NCI-H2081 (cell line): ENCODE results near the gene FYN.
A peak's percentile ranks its signal among the peaks of the same experiment; 100 is the strongest.
"Not testable (repeated sequence)": the region's sequence is repeated elsewhere in the genome, so short reads cannot be mapped to it uniquely, and the experiment has no call there.

Experiments used
- DNase-seq, 2 experiments: peaks; one replicate each; lab custom pipeline; 2025; lab: John Stamatoyannopoulos, UW

FYN gene

DNA sequence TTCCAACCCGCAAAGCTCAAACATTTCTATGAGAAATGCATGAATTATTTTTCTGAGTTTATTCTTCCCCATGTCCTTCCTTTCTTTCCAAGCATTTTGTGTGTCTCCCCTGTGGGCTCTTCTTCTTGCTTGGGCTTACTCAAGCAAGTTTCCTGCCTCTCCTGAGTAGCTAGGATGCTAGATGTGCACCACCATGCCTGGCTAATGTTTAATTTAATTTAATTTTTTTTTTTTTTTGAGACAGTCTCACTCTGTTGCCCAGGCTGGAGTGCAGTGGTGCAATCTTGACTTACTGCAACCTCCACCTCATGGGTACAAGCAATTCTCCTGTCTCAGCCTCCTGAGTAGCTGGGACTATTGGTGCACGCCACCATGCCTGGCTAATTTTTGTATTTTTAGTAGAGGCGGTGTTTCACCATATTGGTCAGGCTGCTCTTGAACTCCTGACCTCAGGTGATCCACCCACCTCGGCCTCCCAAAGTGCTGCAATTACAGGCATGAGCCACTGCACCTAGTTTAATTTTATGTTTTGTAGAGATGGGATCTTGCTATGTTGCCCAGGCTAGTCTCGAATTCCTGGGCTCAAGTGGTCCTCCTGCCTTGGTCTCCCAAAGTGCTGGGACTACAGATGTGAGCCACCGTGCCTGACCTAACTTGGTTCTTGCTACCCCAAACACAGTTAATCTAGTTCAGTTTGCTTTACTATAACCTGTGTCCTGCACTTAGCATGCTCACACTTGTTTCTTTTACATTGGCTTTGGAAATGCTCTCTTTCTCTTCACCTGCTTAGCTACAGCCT lies 192.2 kb downstream of the FYN start:
- DNase-seq, result not testable (repeated sequence)

DNA sequence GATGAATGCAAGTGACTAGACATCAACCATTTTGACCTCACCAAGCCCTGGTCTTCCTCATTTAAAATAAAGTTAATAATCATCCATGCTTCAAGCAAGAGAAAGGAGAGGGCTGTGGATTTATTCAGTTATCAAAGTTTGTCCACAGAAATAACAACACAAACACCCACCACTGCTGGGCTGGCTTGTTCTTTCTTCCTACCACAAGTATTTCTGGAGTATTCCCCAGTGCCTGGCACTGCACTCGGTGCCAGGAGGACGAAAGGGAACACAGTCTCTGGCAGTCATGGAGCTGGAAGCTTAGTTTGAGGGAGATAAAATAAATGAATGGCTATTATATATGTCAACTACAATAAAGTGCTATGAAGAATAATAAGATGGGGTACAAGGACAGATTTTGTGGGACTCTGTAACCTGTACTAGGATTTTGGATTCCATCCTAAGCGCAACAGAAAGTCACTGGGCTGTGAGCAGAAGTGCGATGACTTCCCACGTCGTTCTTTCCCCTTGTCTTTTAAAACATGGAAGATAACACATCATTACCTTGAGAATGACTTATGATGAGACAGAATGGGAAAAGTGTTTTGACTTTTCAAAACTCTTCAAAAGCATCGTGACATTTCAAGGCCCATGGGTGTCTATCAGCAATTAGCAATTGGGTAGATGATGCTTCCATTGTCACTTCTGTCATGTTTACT lies 193.1 kb downstream of the FYN start:
- DNase-seq, result no peak

DNA sequence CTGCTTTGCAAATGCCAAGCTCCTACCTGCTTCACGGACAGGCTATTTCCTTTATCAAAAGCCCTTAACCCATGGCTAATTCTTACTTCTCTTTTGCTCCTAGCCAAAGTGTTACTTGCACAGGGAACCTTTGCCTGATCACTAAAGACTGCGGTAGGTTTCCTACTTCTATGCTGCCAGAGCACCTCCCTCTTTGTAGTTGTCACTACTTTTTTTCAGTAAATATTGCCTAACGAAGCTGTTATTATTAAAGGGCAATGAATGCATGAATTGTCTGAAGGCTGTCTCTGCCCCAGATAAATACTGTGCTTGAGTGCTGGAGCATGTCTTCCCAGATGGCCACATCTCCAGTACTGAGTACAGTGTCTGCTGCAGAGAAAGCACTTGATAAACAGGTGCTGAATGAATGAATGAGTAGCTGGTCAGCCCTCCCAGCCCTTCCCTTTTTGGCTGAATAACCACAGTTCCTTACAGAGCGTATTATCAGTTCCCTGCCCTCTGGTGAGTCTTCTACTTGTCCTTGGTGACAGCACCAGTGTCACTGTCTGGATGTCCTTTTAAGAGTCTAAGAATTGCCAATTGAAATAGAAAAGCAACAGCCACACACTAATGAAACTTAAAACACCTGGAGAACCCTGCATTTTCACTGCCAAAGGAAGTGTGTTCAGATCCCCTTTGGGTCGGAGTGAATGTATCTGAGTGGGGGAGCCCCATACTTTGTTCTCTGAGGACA lies 194.0 kb downstream of the FYN start:
- DNase-seq, result no peak

DNA sequence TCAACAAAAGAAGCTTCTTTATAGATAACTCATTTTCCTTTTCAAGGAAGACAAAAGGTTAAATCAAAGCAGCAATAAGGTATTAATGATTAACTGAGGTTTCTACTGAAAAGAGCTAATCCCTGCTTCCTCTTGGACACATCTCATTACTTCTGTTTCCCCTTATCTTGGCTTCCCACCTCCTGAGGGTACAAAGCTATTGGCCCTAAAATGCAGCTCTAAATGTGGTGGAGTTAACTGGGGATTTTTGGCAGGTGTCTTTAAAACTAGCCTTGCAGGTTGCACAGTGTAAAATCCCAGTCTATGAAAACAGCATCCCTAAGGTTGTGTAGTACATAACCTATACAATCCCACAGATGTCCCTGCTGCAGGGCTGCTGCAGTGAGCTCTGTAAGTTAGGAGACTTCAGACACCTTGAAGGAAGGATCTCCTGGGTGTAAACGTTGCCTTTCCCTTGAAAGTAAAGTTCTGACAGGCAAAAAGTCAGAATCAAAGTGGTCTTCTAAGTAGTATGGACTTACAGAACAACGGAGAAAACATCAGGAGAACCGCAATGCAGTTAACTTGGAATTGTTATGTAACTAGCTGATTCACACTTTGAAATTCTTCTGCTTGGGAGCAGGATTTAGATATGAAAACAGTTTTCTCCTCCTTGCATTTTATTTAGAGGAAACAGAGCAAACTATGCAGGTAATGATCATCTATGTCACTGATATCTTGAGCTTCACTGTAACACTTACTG lies 195.8 kb downstream of the FYN start:
- no peak for DNase-seq

DNA sequence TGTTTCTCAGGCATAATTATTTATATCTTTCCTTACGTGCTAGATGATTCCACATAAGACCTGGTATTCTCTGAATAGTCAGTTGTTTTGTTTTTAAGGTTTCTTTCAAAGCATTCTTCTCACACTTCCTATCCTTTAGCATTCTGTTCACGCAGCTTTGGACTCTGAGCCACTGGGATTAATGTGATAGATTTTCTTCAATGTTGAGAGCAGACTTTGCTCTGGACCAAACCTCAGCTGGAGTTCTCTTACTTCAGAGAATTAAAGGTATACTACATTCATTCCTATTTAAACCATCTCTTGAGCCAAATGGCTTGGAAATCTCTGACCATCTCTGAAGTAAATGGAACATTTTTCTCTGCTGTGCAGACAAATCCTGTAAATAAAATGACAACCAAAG lies 196.9 kb downstream of the FYN start:
- DNase-seq, result no peak

DNA sequence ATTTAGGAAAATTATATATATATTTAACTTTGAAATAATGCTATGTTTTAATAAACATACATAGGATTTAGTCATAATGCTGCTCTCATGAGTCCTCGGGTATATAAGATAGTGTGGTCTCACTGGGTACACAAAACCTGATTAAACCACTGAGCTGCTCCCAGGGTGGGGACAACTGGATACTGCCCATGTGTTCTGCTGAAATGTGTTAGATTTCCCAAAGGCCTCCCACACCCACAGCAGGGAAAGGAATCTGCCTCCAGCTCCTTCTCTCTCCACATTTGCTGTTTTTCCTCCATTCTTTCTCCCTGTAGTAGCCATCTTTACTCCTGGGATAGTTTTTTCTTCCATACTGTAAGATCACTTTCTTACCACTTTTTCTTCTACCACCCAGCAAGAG lies 198.4 kb downstream of the FYN start:
- DNase-seq, result no peak

DNA sequence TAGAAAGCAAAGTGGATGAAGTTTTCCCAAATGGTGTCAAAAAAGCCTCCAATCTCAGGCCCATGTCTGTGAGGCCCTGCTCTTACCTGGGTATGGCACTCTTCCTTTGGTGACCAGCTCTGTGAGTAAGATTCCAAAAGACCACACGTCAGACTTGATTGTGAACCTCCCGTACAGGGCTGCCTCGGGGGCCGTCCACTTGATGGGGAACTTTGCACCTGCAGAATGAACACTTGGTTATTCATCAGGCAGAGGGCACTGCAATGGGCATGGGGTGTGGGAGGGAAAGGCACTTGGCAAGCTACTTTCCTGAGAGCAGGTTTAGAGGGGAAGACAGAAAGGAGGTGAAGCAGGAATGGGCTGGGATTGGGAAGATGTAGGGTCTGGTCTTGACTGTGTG lies 198.8 kb downstream of the FYN start:
- DNase-seq, result no peak

DNA sequence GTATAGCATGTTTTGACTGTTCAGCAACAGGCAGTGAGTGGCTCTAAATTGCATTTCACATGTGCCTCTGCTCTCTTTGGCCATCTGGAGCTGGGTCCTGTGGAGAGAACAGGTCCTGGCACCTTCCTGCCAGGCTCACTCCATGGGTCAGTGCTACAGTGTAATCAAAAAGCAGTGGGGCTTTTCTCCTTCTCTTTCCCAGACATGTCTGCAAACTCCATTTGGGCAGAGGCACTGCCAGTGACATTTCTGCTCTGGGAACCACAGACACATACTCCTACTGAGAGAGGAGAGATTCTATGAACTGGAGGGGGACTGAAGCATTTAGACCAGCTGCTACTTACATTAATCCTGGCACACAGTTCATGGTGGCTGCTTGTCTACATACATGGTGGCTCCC lies 199.3 kb downstream of the FYN start:
- no peak for DNase-seq

DNA sequence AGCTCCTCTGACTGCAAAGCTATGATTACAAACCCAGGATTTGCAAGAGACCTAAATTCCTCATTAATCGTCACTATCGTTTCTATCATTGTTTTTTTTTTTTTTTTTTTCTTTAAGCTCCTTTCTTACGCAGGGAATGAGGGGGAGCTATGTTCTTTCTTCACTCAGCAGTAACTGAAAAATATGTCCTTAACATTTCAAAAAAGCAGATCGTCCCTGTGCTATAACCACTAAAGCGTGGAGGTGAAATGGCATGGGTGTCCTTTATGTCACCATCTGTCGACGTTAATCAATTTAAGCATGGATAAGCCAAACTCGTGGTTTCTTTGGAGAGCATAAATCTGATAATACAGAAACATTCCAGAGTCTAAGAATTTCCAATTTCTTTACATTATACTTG lies 199.7 kb downstream of the FYN start:
- no peak for DNase-seq

DNA sequence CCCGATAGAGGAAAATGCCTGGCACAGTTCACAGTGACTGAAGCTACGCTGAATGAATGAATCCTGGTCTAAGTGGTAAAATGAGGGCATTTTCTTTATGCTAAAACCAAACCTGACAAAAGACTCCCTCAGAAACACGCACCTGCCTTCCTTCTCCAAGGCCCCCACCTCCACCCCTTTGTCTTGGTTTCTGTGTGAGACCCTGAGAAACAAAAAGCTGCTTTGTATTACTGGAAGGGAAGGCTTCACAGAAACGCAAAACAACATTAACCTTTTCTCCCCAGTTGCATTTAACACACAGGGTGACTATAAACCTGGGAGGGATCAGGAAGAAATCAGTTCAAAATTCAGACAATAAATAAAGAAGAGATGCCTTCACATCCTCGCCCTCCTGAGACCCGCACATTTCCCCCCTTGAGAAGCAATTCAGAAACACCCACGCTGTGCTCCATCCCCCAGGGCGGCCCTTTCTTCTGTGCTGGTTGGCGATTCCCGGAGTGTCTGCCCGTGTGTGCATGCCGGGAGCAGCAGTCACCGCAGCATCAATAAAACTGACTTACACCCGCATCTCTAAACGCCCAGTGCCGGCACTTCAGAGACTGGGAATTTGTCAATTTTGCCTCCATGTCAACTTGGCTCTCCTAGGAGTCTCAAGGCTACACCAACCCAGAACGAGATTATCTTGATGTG lies 200.3 kb downstream of the FYN start:
- DNase-seq, result no peak

DNA sequence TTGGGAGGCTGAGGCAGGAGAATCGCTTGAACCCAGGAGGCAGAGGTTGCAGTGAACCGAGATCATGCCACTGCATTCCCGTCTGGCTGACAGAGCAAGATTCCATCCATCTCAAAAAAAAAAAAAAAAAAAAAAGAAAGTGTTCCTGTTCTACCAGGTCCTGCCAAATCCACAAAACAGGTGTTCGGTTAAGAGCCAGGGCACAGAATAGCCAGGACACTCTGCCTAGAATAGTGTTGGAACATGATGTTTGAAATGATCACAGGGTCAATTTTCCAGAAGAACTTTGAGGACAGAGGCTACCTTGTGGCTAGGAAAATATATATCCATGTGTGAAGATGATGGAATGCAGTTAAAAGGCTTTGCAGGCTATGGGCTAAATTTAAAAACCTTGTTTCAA lies 203.9 kb downstream of the FYN start:
- DNase-seq, result no peak

DNA sequence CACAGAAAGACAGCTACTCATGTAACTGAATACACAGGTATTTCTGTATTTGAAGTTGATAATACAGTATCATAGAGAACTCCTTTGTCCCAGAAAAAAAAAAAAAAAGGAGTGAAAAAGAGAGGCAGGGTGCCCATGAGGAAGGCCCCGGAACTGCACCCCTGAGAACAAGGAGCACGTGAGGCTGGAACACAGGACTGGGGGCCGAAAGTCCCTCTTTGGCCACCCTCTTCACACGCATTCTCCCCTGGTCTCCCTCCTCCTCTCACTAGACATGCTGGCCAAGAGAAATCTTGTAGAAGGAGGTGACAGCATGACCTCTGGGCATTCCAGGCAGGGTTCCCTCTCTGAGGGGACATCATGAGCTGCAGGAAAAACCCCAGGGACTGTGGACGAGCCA lies 204.8 kb downstream of the FYN start:
- DNase-seq, result no peak

DNA sequence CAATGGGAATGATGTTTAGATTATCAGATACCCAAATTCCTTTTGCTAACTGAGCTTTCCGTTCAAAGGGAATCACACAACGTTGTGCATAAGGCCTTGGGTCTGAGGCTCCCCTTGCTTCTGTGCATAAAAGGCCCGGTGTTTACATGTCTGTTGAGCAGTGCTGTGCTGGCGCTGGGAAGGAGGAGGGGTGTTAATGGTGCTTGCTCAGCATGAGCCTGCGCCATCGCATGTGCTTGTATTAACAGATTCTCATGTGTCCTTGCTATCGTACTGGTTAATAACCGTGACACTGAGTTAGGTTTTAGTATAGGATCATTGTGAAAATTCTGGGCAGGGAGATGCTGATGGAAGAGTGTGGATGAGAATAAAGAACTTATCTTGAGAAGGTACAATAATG lies 205.3 kb downstream of the FYN start:
- peak in 1 of 2 experiments; percentile 47 for DNase-seq

DNA sequence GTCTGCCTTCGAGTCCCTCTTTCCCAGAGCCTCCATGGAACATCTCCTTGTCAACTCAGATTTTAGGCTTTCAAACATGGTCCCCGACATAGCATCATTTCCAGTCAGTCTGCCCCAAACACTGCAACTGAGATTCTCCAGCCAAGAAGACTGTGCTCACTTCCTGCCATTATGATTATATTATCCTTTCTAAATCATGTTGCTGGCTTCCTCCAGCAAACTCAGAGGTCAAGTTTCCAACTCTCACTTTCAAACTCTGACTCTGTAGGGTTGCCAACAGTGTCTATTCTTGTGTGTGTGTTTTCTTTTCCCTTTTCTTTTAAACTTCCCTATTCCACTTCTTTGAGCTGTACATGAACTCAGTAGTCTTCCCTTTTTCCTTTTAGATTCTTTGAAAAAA lies 206.4 kb downstream of the FYN start:
- DNase-seq, result no peak

DNA sequence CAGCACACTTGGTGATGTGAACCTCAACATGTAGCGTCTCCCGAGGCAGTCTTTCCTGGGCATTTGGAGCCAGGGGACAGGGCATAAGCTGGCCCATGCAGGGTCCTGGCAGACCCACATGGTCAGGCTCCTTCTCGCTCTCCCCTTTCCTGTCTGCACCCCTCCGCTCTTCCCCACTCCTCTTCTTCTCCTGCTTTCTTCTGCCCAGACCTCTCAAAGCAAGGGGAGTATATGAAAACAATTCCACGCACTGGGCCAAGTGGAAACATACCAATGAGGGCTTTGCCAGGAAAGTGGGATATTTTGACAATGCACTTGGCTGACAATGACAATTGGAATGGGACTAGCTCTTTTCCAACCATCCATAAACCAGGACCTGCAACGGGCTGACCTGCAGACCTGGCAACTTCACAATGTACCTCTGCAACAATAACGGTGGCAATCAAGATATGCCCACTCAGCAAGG lies 208.7 kb downstream of the FYN start:
- no peak for DNase-seq

DNA sequence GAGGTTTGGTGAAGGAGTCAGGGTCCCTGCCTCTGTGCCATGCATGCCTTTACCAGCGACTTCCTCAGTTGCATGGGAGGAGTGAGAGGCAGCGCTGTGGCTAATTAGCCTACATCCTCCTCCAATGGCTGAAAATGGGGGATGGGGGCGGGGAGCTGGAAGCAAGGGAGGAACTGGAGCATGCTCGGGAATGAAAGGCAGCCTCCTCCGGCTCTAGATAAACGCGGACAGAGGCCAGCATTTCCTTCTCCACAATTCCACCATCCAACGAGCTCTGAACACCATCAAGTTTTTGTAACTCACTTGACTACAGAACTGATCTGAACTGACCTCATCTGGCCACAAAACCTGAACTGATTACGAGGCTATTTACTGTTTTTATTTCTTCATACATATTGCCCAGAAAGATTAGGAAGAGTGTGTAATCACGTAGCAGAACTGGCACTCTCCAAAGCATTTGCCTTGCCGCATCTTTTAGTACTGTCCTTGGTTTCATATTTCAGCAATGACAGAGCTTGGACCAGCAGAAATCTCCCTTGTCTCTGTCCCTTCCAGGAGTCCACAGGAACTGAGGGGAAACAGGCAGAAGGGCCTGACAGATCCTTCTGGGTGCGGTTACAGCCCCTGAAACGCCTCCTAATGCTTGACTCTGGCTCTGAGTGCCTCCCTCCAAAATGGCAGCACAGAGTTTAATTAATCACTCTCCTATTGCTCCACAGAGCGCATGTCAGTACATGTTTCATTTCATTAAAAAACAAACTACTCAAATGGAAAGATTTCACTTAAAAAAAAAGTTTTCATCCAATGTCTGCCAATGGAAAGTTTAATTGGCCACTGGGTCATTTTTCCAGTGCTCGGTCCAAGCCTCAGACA lies 209.3 kb downstream of the FYN start:
- no peak for DNase-seq

DNA sequence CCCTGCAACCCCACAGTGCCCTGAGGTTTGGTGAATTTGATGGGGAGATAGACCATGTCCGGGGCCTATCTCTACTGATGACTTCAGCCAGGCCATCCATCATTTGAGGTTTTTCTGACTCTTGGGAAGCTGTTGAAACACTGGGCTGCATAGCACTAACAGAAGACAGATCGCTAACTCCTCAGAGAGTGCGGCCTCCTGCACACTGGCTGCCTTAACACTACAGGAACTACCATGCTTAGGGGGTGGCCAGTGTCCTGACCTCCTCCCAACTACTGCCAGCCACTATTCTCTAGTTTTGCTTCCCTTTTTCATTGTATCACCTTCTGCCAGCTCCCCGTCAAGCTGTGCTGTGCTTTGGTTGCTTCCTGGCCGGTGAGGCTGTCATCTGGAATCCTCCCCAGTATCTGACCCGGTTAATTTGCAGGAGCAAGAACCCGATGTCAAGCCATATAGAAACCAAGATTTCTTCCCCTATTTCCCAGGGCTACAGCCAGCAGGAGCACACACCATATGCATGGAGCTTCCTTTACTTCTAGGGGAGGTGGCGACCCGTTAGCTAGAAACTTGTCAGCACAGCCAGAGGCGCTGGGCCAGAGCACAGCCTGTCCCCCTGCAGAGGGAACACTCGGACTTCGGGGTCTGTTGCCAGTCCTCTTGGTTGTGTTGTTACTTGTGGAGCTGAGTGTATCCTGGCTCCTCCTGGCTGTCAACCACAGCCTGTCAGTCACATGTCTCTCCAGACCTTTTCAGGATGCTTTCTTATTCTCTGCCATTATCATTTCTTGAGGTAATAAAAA lies 210.3 kb downstream of the FYN start:
- DNase-seq, result no peak

DNA sequence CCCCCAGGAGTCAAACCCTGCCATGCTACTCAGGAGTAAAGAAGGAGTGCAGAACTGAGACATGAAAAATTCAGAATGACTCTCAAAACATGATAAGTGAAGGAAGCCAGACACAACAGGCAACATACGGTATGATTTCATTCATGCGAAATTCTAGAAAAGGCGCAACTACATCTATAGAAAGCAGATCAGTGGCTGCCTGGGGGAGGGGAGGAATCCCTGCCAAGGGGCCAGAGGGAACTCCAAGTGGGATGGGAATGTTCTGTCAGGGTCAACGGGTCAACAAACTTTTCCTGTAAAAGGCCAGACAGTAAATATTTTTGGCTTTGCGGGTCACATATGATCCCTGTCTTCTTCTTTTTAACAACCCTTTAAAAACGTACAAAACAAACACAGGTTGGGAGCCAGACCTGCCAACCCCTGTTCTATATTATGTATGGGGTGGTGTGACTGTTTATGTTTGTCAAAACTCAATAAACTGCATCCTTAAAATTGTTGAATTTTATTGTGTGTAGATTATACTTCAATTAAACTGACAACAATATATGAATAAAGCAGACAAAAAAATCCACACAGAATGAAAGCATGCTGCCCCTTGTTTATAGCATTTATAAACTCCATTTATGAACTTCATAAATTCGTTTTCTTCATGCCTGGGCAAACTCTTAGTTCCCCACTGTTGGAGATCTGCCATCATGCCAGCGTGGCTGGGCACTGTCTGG lies 211.0 kb downstream of the FYN start:
- DNase-seq, result no peak

DNA sequence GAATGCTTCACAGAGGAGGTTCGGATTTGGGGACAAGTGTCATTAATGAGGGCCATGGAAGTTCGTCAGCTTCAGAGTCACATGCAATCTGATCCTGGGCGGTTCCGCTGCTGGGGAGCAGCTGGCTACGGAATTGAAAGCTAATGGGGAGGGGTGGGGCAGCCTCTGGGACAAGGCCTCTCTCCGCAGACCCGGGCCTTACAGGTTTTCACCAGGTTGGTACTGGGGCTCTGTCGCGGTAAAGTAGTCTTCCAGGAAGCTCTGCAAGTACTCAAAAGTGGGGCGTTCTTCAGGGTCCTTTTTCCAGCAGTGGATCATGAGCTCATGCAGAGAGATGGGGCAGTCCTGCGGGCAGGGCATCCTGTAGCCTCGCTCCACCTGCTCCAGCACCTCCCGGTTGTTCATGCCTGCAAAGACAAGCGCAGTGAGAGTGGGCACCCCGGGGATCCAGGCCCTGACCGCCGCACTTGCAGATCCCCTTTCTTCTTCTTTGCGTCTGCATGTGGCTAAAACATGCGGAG lies 211.7 kb downstream of the FYN start:
- DNase-seq, result peak; percentile 5 to 40
